ENCODE results near the gene GPATCH2L.

GPATCH2L gene

GRCh38 chr14:76151398-76152332 lies at the start of gene GPATCH2L:
Gene GPATCH2L (plus strand): TSS chr14:76151922. CDS start chr14:76154364, 2,442 bp downstream.
- DNase-seq (ENCODE audit: low spot score): peak; percentile 91

- DNase-seq (ENCODE audit: low spot score): no peak
These were observed 46.8 kb upstream of the GPATCH2L start for GRCh38 chr14:76104802-76105355.

GRCh38 chr14:76106188-76106587 lies 45.5 kb upstream of the GPATCH2L start:
- no peak for DNase-seq (ENCODE audit: low spot score)

- DNase-seq (ENCODE audit: low spot score): peak; percentile 34
These were observed 42.4 kb upstream of the GPATCH2L start for GRCh38 chr14:76109087-76109880.

- DNase-seq (ENCODE audit: low spot score): no peak
These were observed 38.7 kb upstream of the GPATCH2L start for GRCh38 chr14:76112889-76113624.

GRCh38 chr14:76113691-76114090 lies 38.0 kb upstream of the GPATCH2L start:
- DNase-seq (ENCODE audit: low spot score): no peak

GRCh38 chr14:76115010-76115422 lies 36.7 kb upstream of the GPATCH2L start:
- DNase-seq (ENCODE audit: low spot score): no peak

GRCh38 chr14:76117789-76118484 lies 33.8 kb upstream of the GPATCH2L start:
- no peak for DNase-seq (ENCODE audit: low spot score)

GRCh38 chr14:76118594-76118993 lies 33.1 kb upstream of the GPATCH2L start:
- peak; percentile 61 for DNase-seq (ENCODE audit: low spot score)

- DNase-seq (ENCODE audit: low spot score): no peak
These were observed 30.5 kb upstream of the GPATCH2L start for GRCh38 chr14:76121089-76121748.

GRCh38 chr14:76123426-76124225 lies 28.1 kb upstream of the GPATCH2L start:
- DNase-seq (ENCODE audit: low spot score): no peak

- DNase-seq (ENCODE audit: low spot score): no peak
These were observed 26.2 kb upstream of the GPATCH2L start for GRCh38 chr14:76125511-76125910.

- no peak for DNase-seq (ENCODE audit: low spot score)
These were observed 25.6 kb upstream of the GPATCH2L start for GRCh38 chr14:76126076-76126475.

- no peak for DNase-seq (ENCODE audit: low spot score)
These were observed 21.7 kb upstream of the GPATCH2L start for GRCh38 chr14:76129851-76130576.

- no peak for DNase-seq (ENCODE audit: low spot score)
These were observed 20.4 kb upstream of the GPATCH2L start for GRCh38 chr14:76131071-76131965.

GRCh38 chr14:76133103-76133502 lies 18.6 kb upstream of the GPATCH2L start:
- peak; percentile 44 for DNase-seq (ENCODE audit: low spot score)

GRCh38 chr14:76134231-76134630 lies 17.5 kb upstream of the GPATCH2L start:
- no peak for DNase-seq (ENCODE audit: low spot score)

GRCh38 chr14:76135722-76136121 lies 16.0 kb upstream of the GPATCH2L start:
- no peak for DNase-seq (ENCODE audit: low spot score)
